ENCODE measurements around the gene TNFAIP3.

TNFAIP3 gene

GRCh38 chr6:137871831-137872454 lies 4.9 kb downstream of the TNFAIP3 start:
- Mint-ChIP-seq H3K9me3 (no peaks in the 10 kb centered on the region), H3K27me3 (ENCODE audit: low read depth, poor library complexity) (no peaks in the 10 kb centered on the region), H3K27ac (no peak overlapping the region), H3K4me1 (peaks cover 61% of the 10 kb centered on the region), H3K4me3 (no peak overlapping the region), H3K36me3 (ENCODE audit: low read depth) (peaks cover 16% of the 10 kb centered on the region)
- DNase-seq: no peak
- TF ChIP-seq, protein P1, sequence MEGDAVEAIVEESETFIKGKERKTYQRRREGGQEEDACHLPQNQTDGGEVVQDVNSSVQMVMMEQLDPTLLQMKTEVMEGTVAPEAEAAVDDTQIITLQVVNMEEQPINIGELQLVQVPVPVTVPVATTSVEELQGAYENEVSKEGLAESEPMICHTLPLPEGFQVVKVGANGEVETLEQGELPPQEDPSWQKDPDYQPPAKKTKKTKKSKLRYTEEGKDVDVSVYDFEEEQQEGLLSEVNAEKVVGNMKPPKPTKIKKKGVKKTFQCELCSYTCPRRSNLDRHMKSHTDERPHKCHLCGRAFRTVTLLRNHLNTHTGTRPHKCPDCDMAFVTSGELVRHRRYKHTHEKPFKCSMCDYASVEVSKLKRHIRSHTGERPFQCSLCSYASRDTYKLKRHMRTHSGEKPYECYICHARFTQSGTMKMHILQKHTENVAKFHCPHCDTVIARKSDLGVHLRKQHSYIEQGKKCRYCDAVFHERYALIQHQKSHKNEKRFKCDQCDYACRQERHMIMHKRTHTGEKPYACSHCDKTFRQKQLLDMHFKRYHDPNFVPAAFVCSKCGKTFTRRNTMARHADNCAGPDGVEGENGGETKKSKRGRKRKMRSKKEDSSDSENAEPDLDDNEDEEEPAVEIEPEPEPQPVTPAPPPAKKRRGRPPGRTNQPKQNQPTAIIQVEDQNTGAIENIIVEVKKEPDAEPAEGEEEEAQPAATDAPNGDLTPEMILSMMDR (IDR thresholded peaks at IDR 0.05): no peak

- H3K36me3 Mint-ChIP-seq (ENCODE audit: low read depth): peaks cover 23% of the 10 kb centered on the region
- no peak overlapping the region for H3K27ac Mint-ChIP-seq
- H3K4me3 Mint-ChIP-seq: no peak overlapping the region
- TF ChIP-seq, protein P1 (IDR thresholded peaks at IDR 0.05): no peak
- DNase-seq: no peak
- H3K9me3 Mint-ChIP-seq: no peaks in the 10 kb centered on the region
- peaks cover 68% of the 10 kb centered on the region for H3K4me1 Mint-ChIP-seq
- H3K27me3 Mint-ChIP-seq (ENCODE audit: low read depth, poor library complexity): no peaks in the 10 kb centered on the region
Observed at GRCh38 chr6:137872581-137873115, 5.6 kb downstream of the TNFAIP3 start.

GRCh38 chr6:137873273-137873762 lies 6.3 kb downstream of the TNFAIP3 start:
- DNase-seq: no peak
- TF ChIP-seq, protein P1 (IDR thresholded peaks at IDR 0.05): no peak
- no peaks in the 10 kb centered on the region for H3K9me3 Mint-ChIP-seq
- H3K27me3 Mint-ChIP-seq (ENCODE audit: low read depth, poor library complexity): no peaks in the 10 kb centered on the region
- no peak overlapping the region for H3K4me3 Mint-ChIP-seq
- peaks cover 71% of the 10 kb centered on the region for H3K4me1 Mint-ChIP-seq
- no peak overlapping the region for H3K27ac Mint-ChIP-seq
- H3K36me3 Mint-ChIP-seq (ENCODE audit: low read depth): peaks cover 29% of the 10 kb centered on the region

GRCh38 chr6:137874204-137875057 lies 7.4 kb downstream of the TNFAIP3 start:
- Mint-ChIP-seq H3K27ac (no peak overlapping the region), H3K36me3 (ENCODE audit: low read depth) (peaks cover 30% of the 10 kb centered on the region), H3K27me3 (ENCODE audit: low read depth, poor library complexity) (no peaks in the 10 kb centered on the region), H3K4me1 (peaks cover 70% of the 10 kb centered on the region), H3K4me3 (no peak overlapping the region), H3K9me3 (no peaks in the 10 kb centered on the region)
- DNase-seq: no peak
- TF ChIP-seq, protein P1 (IDR thresholded peaks at IDR 0.05): no peak

- Mint-ChIP-seq H3K9me3 (no peaks in the 10 kb centered on the region), H3K4me3 (no peak overlapping the region), H3K27ac (no peak overlapping the region), H3K27me3 (ENCODE audit: low read depth, poor library complexity) (no peaks in the 10 kb centered on the region), H3K4me1 (peaks cover 66% of the 10 kb centered on the region), H3K36me3 (ENCODE audit: low read depth) (peaks cover 30% of the 10 kb centered on the region)
- no peak for DNase-seq
- TF ChIP-seq, protein P1 (IDR thresholded peaks at IDR 0.05): no peak
Observed at GRCh38 chr6:137875058-137875520, 8.0 kb downstream of the TNFAIP3 start.
